HK-2 (cell line): ENCODE results near the gene CCR2.
"Not testable (repeated sequence)": the region's sequence is repeated elsewhere in the genome, so short reads cannot be mapped to it uniquely, and the experiment has no call there.

ENCODE experiments used
- DNase-seq: peaks from one replicate; pipeline ENCODE4 v3.0.0-alpha.2; 2018; ENCODE audit not compliant: unreplicated experiment

CCR2 gene

GRCh38 chr3:46378426-46378942 lies 24.6 kb downstream of the CCR2 start:
- DNase-seq = peak; percentile 28

- no peak for DNase-seq
Observed at GRCh38 chr3:46380471-46381221, 26.7 kb downstream of the CCR2 start.

- no peak for DNase-seq
Observed at GRCh38 chr3:46381625-46382024, 27.7 kb downstream of the CCR2 start.

GRCh38 chr3:46383211-46383950 lies 29.5 kb downstream of the CCR2 start:
- no peak for DNase-seq

GRCh38 chr3:46383951-46384330 lies 30.0 kb downstream of the CCR2 start:
- DNase-seq = no peak

GRCh38 chr3:46386205-46386604 lies 32.3 kb downstream of the CCR2 start:
- DNase-seq = no peak

GRCh38 chr3:46388847-46389246 lies 34.9 kb downstream of the CCR2 start:
- DNase-seq = not testable (repeated sequence)

GRCh38 chr3:46389306-46389705 lies 35.4 kb downstream of the CCR2 start:
- no peak for DNase-seq

GRCh38 chr3:46391526-46391925 lies 37.6 kb downstream of the CCR2 start:
- DNase-seq = not testable (repeated sequence)

- no peak for DNase-seq
Observed at GRCh38 chr3:46393011-46393410, 39.1 kb downstream of the CCR2 start.

GRCh38 chr3:46393554-46394434 lies 39.9 kb downstream of the CCR2 start:
- no peak for DNase-seq

GRCh38 chr3:46395210-46395661 lies 41.3 kb downstream of the CCR2 start:
- no peak for DNase-seq

GRCh38 chr3:46395766-46396530 lies 42.0 kb downstream of the CCR2 start:
- DNase-seq = no peak

GRCh38 chr3:46397111-46397510 lies 43.2 kb downstream of the CCR2 start:
- no peak for DNase-seq

- no peak for DNase-seq
Observed at GRCh38 chr3:46398186-46398955, 44.5 kb downstream of the CCR2 start.

GRCh38 chr3:46399098-46399497 lies 45.2 kb downstream of the CCR2 start:
- DNase-seq = no peak

- DNase-seq = no peak
Observed at GRCh38 chr3:46399557-46399956, 45.6 kb downstream of the CCR2 start.

GRCh38 chr3:46400000-46400734 lies 46.3 kb downstream of the CCR2 start:
- no peak for DNase-seq

- DNase-seq = no peak
Observed at GRCh38 chr3:46400846-46401245, 46.9 kb downstream of the CCR2 start.

- no peak for DNase-seq
Observed at GRCh38 chr3:46401579-46401978, 47.7 kb downstream of the CCR2 start.
